ENCODE measurements around the gene DMPK. TPM values are rescaled to one million over a fixed set of nuclear protein-coding genes. Genes with fewer than 3 reads are reported as not detected.

Gene DMPK
- polyA plus RNA-seq, 1 donor from 2014 or later, result 34.3 TPM

DNA sequence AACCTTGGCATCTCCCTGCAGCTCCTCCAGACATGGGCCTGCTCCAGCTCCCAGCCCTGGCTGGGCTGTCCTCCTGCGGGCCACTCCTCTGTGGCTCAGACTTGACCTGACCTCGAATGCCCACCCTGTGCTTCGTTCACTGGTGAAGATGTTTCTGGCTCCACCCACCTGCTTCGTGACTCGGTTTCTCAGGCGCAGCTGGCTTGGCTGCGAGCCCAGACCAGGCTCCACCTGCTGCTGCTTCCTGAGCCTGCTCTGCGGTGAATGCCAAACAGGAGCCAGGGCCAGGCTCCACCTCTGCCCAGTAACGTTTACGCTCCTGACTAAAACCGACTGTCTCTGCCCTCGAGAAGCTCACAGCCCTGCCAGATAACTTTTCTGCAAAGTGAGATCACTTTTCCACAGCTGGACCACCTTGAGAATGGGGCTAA is 41.8 kb upstream of the DMPK start:
- no peaks in the 10 kb centered on the region for H3K79me2 ChIP-seq (replicated peaks; ENCODE audit: insufficient read depth, low read length)
- H3K9me2 ChIP-seq (ENCODE audit: insufficient read depth, low read length), result no peaks in the 10 kb centered on the region
- H4K20me1 ChIP-seq (ENCODE audit: insufficient read depth), result no peaks in the 10 kb centered on the region
- no peaks in the 10 kb centered on the region for H3K36me3 ChIP-seq (ENCODE audit: insufficient read depth, low read length)
- no peak overlapping the region for H3K9ac ChIP-seq (ENCODE audit: low read length)
- no peak overlapping the region for H3K4me2 ChIP-seq (ENCODE audit: low read length)
- H3K27me3 ChIP-seq (ENCODE audit: insufficient read depth, low read depth, low read length), result no peaks in the 10 kb centered on the region
- no peak overlapping the region for H3K4me3 ChIP-seq (ENCODE audit: low read length)
- no peak for TF ChIP-seq MXI1 (conservative IDR thresholded peaks at IDR 0.05; ENCODE audit: poor library complexity, severe bottlenecking)
- no peak for TF ChIP-seq TAF1 (IDR thresholded peaks at IDR 0.05; ENCODE audit: low read depth)
- no peak for TF ChIP-seq RAD21 (conservative IDR thresholded peaks at IDR 0.05)
- TF ChIP-seq SMC3 (conservative IDR thresholded peaks at IDR 0.05; ENCODE audit: poor library complexity), result no peak
- no peak for TF ChIP-seq REST (IDR thresholded peaks at IDR 0.05; ENCODE audit: borderline replicate concordance)
- no peak for TF ChIP-seq EZH2 (IDR thresholded peaks at IDR 0.05; ENCODE audit: borderline replicate concordance, insufficient read depth, low read length, poor library complexity, severe bottlenecking)
- TF ChIP-seq POLR2AphosphoS5 (IDR thresholded peaks at IDR 0.05), result no peak
- no peak for TF ChIP-seq EP300 (conservative IDR thresholded peaks at IDR 0.05; ENCODE audit: poor library complexity, severe bottlenecking)
- no peaks in the 10 kb centered on the region for H3K9me3 ChIP-seq (ENCODE audit: low read length)
- no peak overlapping the region for H3K27ac ChIP-seq (ENCODE audit: low read length)
- H2AFZ ChIP-seq (ENCODE audit: low read depth, low read length), result no peak overlapping the region
- H3F3A ChIP-seq (ENCODE audit: insufficient read depth, low read length, poor library complexity, severe bottlenecking), result no peaks in the 10 kb centered on the region

GRCh38 chr19:45823182-45823581 is 40.9 kb upstream of the DMPK start:
- H3K4me3 ChIP-seq (ENCODE audit: low read length), result no peak overlapping the region
- H3K9me3 ChIP-seq (ENCODE audit: low read length), result no peaks in the 10 kb centered on the region
- H3K27ac ChIP-seq (ENCODE audit: low read length), result no peak overlapping the region
- no peak overlapping the region for H3K9ac ChIP-seq (ENCODE audit: low read length)
- H2AFZ ChIP-seq (ENCODE audit: low read depth, low read length), result no peak overlapping the region
- H3K36me3 ChIP-seq (ENCODE audit: insufficient read depth, low read length), result no peaks in the 10 kb centered on the region
- no peaks in the 10 kb centered on the region for H3K9me2 ChIP-seq (ENCODE audit: insufficient read depth, low read length)
- no peaks in the 10 kb centered on the region for H3K27me3 ChIP-seq (ENCODE audit: insufficient read depth, low read depth, low read length)
- no peaks in the 10 kb centered on the region for H4K20me1 ChIP-seq (ENCODE audit: insufficient read depth)
- H3F3A ChIP-seq (ENCODE audit: insufficient read depth, low read length, poor library complexity, severe bottlenecking), result no peaks in the 10 kb centered on the region
- no peak overlapping the region for H3K4me2 ChIP-seq (ENCODE audit: low read length)
- no peak for TF ChIP-seq RAD21 (conservative IDR thresholded peaks at IDR 0.05)
- TF ChIP-seq TAF1 (IDR thresholded peaks at IDR 0.05; ENCODE audit: low read depth), result no peak
- no peak for TF ChIP-seq CTCF (IDR thresholded peaks at IDR 0.05; ENCODE audit: poor library complexity, severe bottlenecking)
- no peak for TF ChIP-seq POLR2AphosphoS5 (IDR thresholded peaks at IDR 0.05)
- TF ChIP-seq MXI1 (conservative IDR thresholded peaks at IDR 0.05; ENCODE audit: poor library complexity, severe bottlenecking), result no peak
- no peak for TF ChIP-seq SMC3 (conservative IDR thresholded peaks at IDR 0.05; ENCODE audit: poor library complexity)
- TF ChIP-seq REST (IDR thresholded peaks at IDR 0.05; ENCODE audit: borderline replicate concordance), result no peak
- no peak for TF ChIP-seq EZH2 (IDR thresholded peaks at IDR 0.05; ENCODE audit: borderline replicate concordance, insufficient read depth, low read length, poor library complexity, severe bottlenecking)
- no peak for TF ChIP-seq EP300 (conservative IDR thresholded peaks at IDR 0.05; ENCODE audit: poor library complexity, severe bottlenecking)
- no peaks in the 10 kb centered on the region for H3K79me2 ChIP-seq (replicated peaks; ENCODE audit: insufficient read depth, low read length)

Measured in neural cell (in vitro differentiated cells).